Panc1 (cell line): ENCODE data around the gene BDH1. TPM values are rescaled to one million over a fixed set of nuclear protein-coding genes. Genes with fewer than 3 reads are reported as not detected.

Experiments
- ATAC-seq: fragments of 200-7000 bp; cut with Tn5 transposase; 2 replicates; pipeline ENCODE4 v1.9.1; 2020; ENCODE audit warnings: mild to moderate bottlenecking, moderate library complexity
- BruUV-seq: library from RNA; stranded (reverse); fragments of 400-500 nt; replicated peaks from 2 replicates; lab custom pipeline; 2021; lab: Mats Ljungman, UMichigan
- CTCF ChIA-PET: fragments of 300-600 bp; sonication (Branson Sonifier 250); formaldehyde crosslinking; loops from one replicate; lab custom pipeline; 2022; ENCODE audit warnings: antibody characterized with exemption; lab: Charles Lee
- POLR2A ChIA-PET: fragments of 300-600 bp; sonication (Branson Sonifier 250); formaldehyde crosslinking; loops from one replicate; lab custom pipeline; 2022; ENCODE audit warnings: antibody characterized with exemption; lab: Charles Lee
- DNase-seq: peaks from one replicate; pipeline ENCODE4 v3.0.0-alpha.2; 2010; ENCODE audit warnings: low read depth, low spot score
- H3K27ac ChIP-seq: 2 replicates; pipeline ENCODE4 v1.5.1; 2011; ENCODE audit warnings: mild to moderate bottlenecking, low read length, inconsistent platforms
- H3K27me3 ChIP-seq: fragments of 200-500 bp; sonication (Bioruptor generic); 2 replicates; pipeline ENCODE4 v1.6.0; 2014; ENCODE audit warnings: low read length, inconsistent platforms; ENCODE audit not compliant: control insufficient read depth, insufficient read depth
- H3K36me3 ChIP-seq: fragments of 200-500 bp; sonication (Bioruptor generic); 2 replicates; pipeline ENCODE4 v1.5.1; 2014; ENCODE audit warnings: inconsistent platforms, mild to moderate bottlenecking, low read length, moderate library complexity; ENCODE audit not compliant: control insufficient read depth, insufficient read depth
- H3K4me1 ChIP-seq: 2 replicates; pipeline ENCODE4 v1.5.1; 2011; ENCODE audit warnings: inconsistent platforms, mild to moderate bottlenecking, low read length, moderate library complexity; ENCODE audit not compliant: control insufficient read depth, insufficient read depth
- H3K4me3 ChIP-seq, 2 experiments: 2 replicates each; pipeline ENCODE4 v1.5.1; 2011 to 2012; ENCODE audit warnings: low read depth in 2 of 2, low read length in 2 of 2, mild to moderate bottlenecking in 2 of 2, inconsistent platforms in 1 of 2, moderate library complexity in 1 of 2
- H3K9me3 ChIP-seq: fragments of 200-500 bp; sonication (Bioruptor generic); 2 replicates; pipeline ENCODE4 v1.5.1; 2014; ENCODE audit warnings: low read depth, mild to moderate bottlenecking, inconsistent platforms, low read length, moderate library complexity; ENCODE audit not compliant: control insufficient read depth, insufficient read depth
- CTCF ChIP-seq: fragments of 450-650 bp; IDR thresholded peaks from 2 replicates; pipeline ENCODE4 v1.5.1; 2017; ENCODE audit warnings: mild to moderate bottlenecking
- POLR2AphosphoS5 ChIP-seq: IDR thresholded peaks from 2 replicates; pipeline ENCODE4 v1.6.1; 2012; ENCODE audit warnings: mild to moderate bottlenecking, low read depth, low read length, moderate library complexity
- REST ChIP-seq, 2 experiments: IDR thresholded peaks; 2 replicates each; pipeline ENCODE4 v1.6.1; 2011 to 2012; ENCODE audit warnings: low read depth in 2 of 2, control low read depth in 1 of 2, low read length in 1 of 2, mild to moderate bottlenecking in 1 of 2, moderate library complexity in 1 of 2; ENCODE audit not compliant: insufficient read depth in 1 of 2
- SIN3A ChIP-seq: IDR thresholded peaks from 2 replicates; pipeline ENCODE4 v1.6.1; 2012; ENCODE audit warnings: low read depth, mild to moderate bottlenecking, low read length, moderate library complexity, borderline replicate concordance; ENCODE audit not compliant: insufficient read depth
- TCF7L2 ChIP-seq: IDR thresholded peaks from 2 replicates; pipeline ENCODE4 v1.6.1; 2011; ENCODE audit warnings: mild to moderate bottlenecking, low read depth, low read length, inconsistent platforms
- in situ Hi-C: cut with HindIII; loops from 2 replicates; pipeline ENCODE4 v1.10.0; 2016; ENCODE audit warnings: low sequenced_read_pairs, low pct_unique_long_range_greater_than_20kb
- intact Hi-C: fragments of 100-400 bp; cut with micrococcal nuclease; formaldehyde crosslinking; loops from one replicate; pipeline ENCODE4 v1.10.0; 2022; ENCODE audit not compliant: unreplicated experiment
- total RNA-seq: library from RNA; stranded (reverse); gene quantifications from one replicate; pipeline ENCODE4 v1.2.1, GENCODE V29; 2021; ENCODE audit not compliant: unreplicated experiment

BDH1 gene
- total RNA-seq, 1 experiment from 2014 or later, result 4.8 TPM

- intact Hi-C loops, result no loop called here
- Histone ChIP-seq H3K27me3 (no peaks in the 10 kb centered on the region; the same call in 1 of the 2 replicates), H3K9me3 (no peaks in the 10 kb centered on the region), H3K4me1 (peaks cover 10% of the 10 kb centered on the region), H3K27ac (no peak overlapping the region), H3K4me3 (no peak overlapping the region), H3K36me3 (no peaks in the 10 kb centered on the region)
- CTCF ChIA-PET, result no interaction called here
- DNase-seq (no peak), ATAC-seq (no peak)
- in situ Hi-C loops, result no loop called here
- POLR2A ChIA-PET, result no interaction called here
- no peak for TF ChIP-seq REST (IDR thresholded peaks at IDR 0.05; ENCODE audit: insufficient read depth in 1 of 2, low read depth in 2 of 2, low read length in 1 of 2)
- no peak for TF ChIP-seq CTCF
- TF ChIP-seq POLR2AphosphoS5, result no peak
- no peak for TF ChIP-seq TCF7L2
- no peak for TF ChIP-seq SIN3A
- BruUV-seq, result no TSS peak
Observed at GRCh38 chr3:197460639-197461038, 95.1 kb downstream of the BDH1 start.

DNA sequence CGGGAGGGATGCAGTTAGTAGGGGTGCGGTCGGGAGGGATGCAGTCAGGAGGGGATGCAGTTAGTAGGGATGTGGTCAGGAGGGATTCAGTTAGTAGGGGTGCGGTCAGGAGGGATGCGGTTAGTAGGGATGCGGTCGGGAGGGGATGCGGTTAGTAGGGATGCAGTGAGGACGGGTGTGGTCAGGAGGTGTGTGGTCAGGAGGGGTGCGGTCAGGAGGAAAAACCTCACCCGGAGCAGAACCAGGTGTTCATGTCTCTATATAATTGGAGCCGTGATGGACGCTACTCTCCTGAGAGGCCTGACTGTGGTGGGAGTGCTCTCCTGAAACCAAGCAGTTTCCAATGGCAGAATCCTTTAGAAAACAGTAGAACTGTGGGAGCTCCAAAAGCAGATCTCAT, 95.8 kb downstream of the BDH1 start:
- POLR2A ChIA-PET, result no interaction called here
- intact Hi-C loops, result no loop called here
- H3K9me3 ChIP-seq, result no peaks in the 10 kb centered on the region
- no peaks in the 10 kb centered on the region; the same call in 1 of the 2 replicates for H3K27me3 ChIP-seq
- H3K4me1 ChIP-seq, result peaks cover 5% of the 10 kb centered on the region; the same call in 1 of the 2 replicates
- CTCF ChIA-PET, result no interaction called here
- in situ Hi-C loops, result no loop called here
- no peak overlapping the region for H3K4me3 ChIP-seq
- BruUV-seq, result no TSS peak
- TF ChIP-seq SIN3A (no peak), REST (IDR thresholded peaks at IDR 0.05; ENCODE audit: insufficient read depth in 1 of 2, low read depth in 2 of 2, low read length in 1 of 2) (no peak), TCF7L2 (no peak), POLR2AphosphoS5 (no peak)
- ATAC-seq, result no peak
- no peaks in the 10 kb centered on the region for H3K36me3 ChIP-seq
- no peak for DNase-seq
- H3K27ac ChIP-seq, result no peak overlapping the region

Other genes starting within 250 kb of the BDH1 start
- 37.9 TPM for gene RUBCN, start 180.9 kb upstream of the BDH1 start, total RNA-seq
- gene FYTTD1, start 193.9 kb upstream of the BDH1 start, total RNA-seq, result 77.8 TPM
- 75.8 TPM for gene LRCH3, start 235.3 kb upstream of the BDH1 start, total RNA-seq